Heart right ventricle (tissue), 16 donors: ENCODE results near the gene PIK3R1. TPM values are rescaled to one million over a fixed set of nuclear protein-coding genes. Genes with fewer than 3 reads are reported as not detected.
A peak's percentile ranks its signal among the peaks of the same experiment; 100 is the strongest.

ENCODE experiments used
- ATAC-seq, 8 donors: fragments of 200-7000 bp; cut with Tn5 transposase; one replicate each; pipeline ENCODE4 v1.9.1; 2020; ENCODE audit warnings: mild to moderate bottlenecking in 8 of 8, moderate library complexity in 8 of 8, moderate number of reproducible peaks in 1 of 8
- DNase-seq, 2 donors: peaks; one replicate each; pipeline ENCODE4 v3.0.0-alpha.2; 2020
- H3K27ac ChIP-seq, 10 donors: fragments of 200-600 bp; sonication (generic) in 2 of 10; one replicate each; pipeline versions ENCODE4 v1.5.0 to v1.8.0; 2020 to 2022; ENCODE audit warnings: mild to moderate bottlenecking in 3 of 10
- H3K27me3 ChIP-seq, 7 donors: fragments of 200-600 bp; one replicate each; pipeline ENCODE4 v1.8.0; 2021 to 2022; ENCODE audit warnings: mild to moderate bottlenecking in 2 of 7
- H3K36me3 ChIP-seq, 9 donors: fragments of 200-600 bp; sonication (generic) in 1 of 9; one replicate each; pipeline versions ENCODE4 v1.5.0 to v1.8.0; 2020 to 2022; ENCODE audit warnings: mild to moderate bottlenecking in 2 of 9
- H3K4me1 ChIP-seq, 9 donors: fragments of 200-600 bp; sonication (generic) in 1 of 9; one replicate each; pipeline versions ENCODE4 v1.5.0 to v1.8.0; 2020 to 2022; ENCODE audit warnings: mild to moderate bottlenecking in 4 of 9
- H3K4me3 ChIP-seq, 10 donors: fragments of 200-600 bp; sonication (generic) in 2 of 10; one replicate each; pipeline versions ENCODE4 v1.5.0 to v1.8.0; 2020 to 2022; ENCODE audit warnings: mild to moderate bottlenecking in 7 of 10, moderate library complexity in 2 of 10
- H3K9me3 ChIP-seq, 11 donors: fragments of 200-600 bp in 10 of 11; sonication (generic) in 2 of 11; one replicate each; pipeline versions ENCODE4 v1.5.0 to v1.8.0; 2013 to 2022; ENCODE audit warnings: mild to moderate bottlenecking in 2 of 11, control low read depth in 1 of 11, moderate library complexity in 1 of 11
- WGBS, 2 donors: extraction: QIAGEN DNeasy Blood & Tissue Kit; methylation state at CpG; one replicate each; pipeline ENCODE4 v1.1.7; 2013; ENCODE audit warnings: inconsistent platforms in 1 of 2; 5-methylcytosine and 5-hydroxymethylcytosine counted together
- intact Hi-C, 10 donors: fragments of 100-400 bp; cut with DNase I; formaldehyde crosslinking; loops; one replicate each; pipeline versions ENCODE4 v1.11.1 to v1.14.2; 2022
- polyA plus RNA-seq, 2 donors: library from polyadenylated mRNA; stranded (reverse); fragments of 200-250 nt; gene quantifications; one replicate each; pipeline ENCODE4 v1.2.3, GENCODE V29; 2013
- total RNA-seq, 10 donors: library from RNA; stranded (reverse); fragmentation: NEBNext Ultra II Directional in 3 of 10; extraction: Animal tissue kit (Norgen Biotek cat#: 25700) in 3 of 10; gene quantifications; one replicate each; pipeline versions ENCODE4 v1.2.1 to v1.2.4, GENCODE V29; 2021 to 2023
- TF ChIP-seq, protein P1 (sequence below), 9 donors: fragments of 200-600 bp; sonication (generic) in 2 of 9; IDR thresholded peaks; one replicate each; pipeline versions ENCODE4 v1.5.0 to v1.8.0; 2021 to 2022; ENCODE audit warnings: antibody characterized with exemption in 9 of 9, mild to moderate bottlenecking in 5 of 9, moderate library complexity in 1 of 9
- donor health status: Arrhythmogenic right ventricular cardiomyopathy.
- donor health status: ischemic (EF 13 %, LVEDD 7.1; RV severe dilation, severe dysfunction).
- donor health status: healthy with polysubstance abuse.
- donor health status: DM: no; HTN: yes; CAD: no.
- donor health status: DM: no; HTN: no; CAD: no.
- donor health status: ischemic (EF 25% LVEDD 6.9; RV normal size, moderate dysfunction).
- donor health status: ischemic (EF 25% LVEDD 5.7; RV mildly dilated, moderate dysfunction).
- donor health status: healthy.
- donor health status: DM: yes; HTN: yes; CAD: no.
- donor health status: Ischemic cardiomyopathy.
- donor health status: ischemic (EF 35%, LVEDD 5.7; RV mildly dilated, moderate dysfunction).
- donor health status: nonischemic (EF 11% LVEDD 7.7; RV severe dilation, severe dysfunction).
- donor health status: DM: yes; HTN: yes; CAD: no.
- donor health status: PGD.
- donor health status: ischemic (EF 29% LVEDD 5.4; RV normal size, mild dysfunction).
- donor health status: nonischemic (EF 23%, LVEDD 6.1; RV moderate dilation, normal function).

The PIK3R1 gene
- total and polyA plus RNA-seq, 12 donors, result 12.2 to 269 (median 125) TPM

DNA sequence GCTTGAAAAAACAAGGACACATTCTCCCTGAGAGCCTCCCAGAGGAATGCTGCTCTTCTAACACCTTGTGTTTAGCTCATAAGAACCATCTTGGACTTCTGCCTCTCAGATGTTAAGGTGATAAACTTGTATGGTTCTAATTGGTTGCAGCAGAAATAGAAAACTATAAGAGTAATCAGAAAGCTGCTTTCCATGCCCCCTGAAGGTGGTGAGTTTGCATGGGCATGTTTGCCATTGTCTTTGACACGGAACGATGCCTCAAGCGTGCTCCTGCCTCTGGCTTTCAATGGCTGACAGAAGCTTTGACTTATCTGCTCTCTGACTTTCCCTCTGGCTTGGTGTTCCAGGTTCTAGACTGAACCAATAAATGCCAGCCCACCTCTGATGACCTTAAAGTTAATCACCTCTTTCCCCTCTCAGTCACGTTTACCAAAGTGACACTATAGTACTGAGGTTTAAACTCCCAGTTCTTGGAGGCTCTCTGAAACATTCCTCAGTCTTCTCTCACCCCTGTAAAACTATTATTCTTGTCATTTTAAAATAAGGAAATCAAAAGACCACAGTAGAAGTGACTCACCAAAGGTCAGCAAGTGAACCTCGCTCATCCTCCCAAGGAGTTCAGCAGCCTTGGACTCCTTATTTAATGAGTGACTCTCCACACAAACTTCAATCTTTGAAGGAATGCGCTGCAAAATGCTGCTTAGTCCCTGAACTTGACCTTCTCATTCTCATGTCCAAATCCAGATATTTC, 103.6 kb downstream of the PIK3R1 start:
- intact Hi-C loops, result no loop called here
- WGBS, 2 donors, result 87 to 91% methylated on average over 6 of the region's 6 CpGs
- H3K4me3 ChIP-seq, result no peak overlapping the region
- ATAC-seq, result no peak
- TF ChIP-seq, protein P1, sequence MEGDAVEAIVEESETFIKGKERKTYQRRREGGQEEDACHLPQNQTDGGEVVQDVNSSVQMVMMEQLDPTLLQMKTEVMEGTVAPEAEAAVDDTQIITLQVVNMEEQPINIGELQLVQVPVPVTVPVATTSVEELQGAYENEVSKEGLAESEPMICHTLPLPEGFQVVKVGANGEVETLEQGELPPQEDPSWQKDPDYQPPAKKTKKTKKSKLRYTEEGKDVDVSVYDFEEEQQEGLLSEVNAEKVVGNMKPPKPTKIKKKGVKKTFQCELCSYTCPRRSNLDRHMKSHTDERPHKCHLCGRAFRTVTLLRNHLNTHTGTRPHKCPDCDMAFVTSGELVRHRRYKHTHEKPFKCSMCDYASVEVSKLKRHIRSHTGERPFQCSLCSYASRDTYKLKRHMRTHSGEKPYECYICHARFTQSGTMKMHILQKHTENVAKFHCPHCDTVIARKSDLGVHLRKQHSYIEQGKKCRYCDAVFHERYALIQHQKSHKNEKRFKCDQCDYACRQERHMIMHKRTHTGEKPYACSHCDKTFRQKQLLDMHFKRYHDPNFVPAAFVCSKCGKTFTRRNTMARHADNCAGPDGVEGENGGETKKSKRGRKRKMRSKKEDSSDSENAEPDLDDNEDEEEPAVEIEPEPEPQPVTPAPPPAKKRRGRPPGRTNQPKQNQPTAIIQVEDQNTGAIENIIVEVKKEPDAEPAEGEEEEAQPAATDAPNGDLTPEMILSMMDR (IDR thresholded peaks at IDR 0.05), result no peak
- no peak for DNase-seq
- H3K4me1 ChIP-seq, result peaks cover 0 to 13% (median 0%) of the 10 kb centered on the region in 9 donors
- H3K9me3 ChIP-seq, result peaks cover 0 to 5% (median 0%) of the 10 kb centered on the region in 11 donors
- H3K27ac ChIP-seq, result no peak overlapping the region
- no peaks in the 10 kb centered on the region for H3K27me3 ChIP-seq
- no peaks in the 10 kb centered on the region for H3K36me3 ChIP-seq

DNA sequence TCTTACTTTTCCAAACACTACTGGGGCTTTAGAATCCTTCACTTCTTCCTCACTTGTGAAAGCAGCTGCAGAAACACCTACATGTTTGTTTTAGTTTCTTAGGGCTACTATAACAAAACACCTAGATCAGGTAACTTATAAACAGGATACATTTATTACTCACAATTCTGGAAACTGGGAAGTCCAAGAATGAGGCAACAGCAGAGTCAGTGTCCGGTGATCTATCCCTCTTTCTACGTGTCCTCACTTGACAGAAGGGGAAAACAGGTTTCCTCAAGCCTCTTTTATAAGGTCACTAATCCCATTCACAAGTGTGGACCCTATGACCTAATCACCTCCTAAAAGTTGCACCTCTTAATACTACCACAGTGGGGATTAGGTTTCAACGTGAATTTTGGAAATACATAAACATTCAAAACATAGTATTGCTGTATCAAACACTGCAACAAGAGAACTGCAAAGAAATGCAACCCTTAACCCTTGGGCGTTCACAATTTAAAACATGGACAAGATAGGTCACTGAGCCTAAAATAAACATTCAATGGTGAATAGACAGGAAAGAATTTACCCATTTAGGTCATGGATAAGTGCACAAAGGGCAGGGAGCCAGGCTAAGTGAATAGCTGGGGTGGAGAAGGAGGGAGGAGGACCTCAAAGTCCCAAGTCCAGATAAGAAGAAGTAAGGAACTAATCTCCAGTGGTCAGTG, 104.3 kb downstream of the PIK3R1 start:
- 78 to 80% methylated on average over 4 of the region's 4 CpGs for WGBS, 2 donors

GRCh38 chr5:68320413-68320986, 104.9 kb downstream of the PIK3R1 start:
- intact Hi-C loops, result no loop called here
- H3K4me3 ChIP-seq, result no peak overlapping the region
- no peaks in the 10 kb centered on the region for H3K27me3 ChIP-seq
- TF ChIP-seq, protein P1 (IDR thresholded peaks at IDR 0.05), result no peak
- H3K9me3 ChIP-seq, result peaks cover 0 to 5% (median 0%) of the 10 kb centered on the region in 11 donors
- no peak overlapping the region for H3K27ac ChIP-seq
- H3K36me3 ChIP-seq, result no peaks in the 10 kb centered on the region
- H3K4me1 ChIP-seq, result peaks cover 0 to 13% (median 0%) of the 10 kb centered on the region in 9 donors
- ATAC-seq (peak in 2 of 8 donors; percentile 30 to 35), DNase-seq (no peak)
- 79 to 83% methylated on average over 5 of the region's 5 CpGs for WGBS, 2 donors

More for the DNA sequence above, 104.3 kb downstream of the PIK3R1 start:
- intact Hi-C loops, result no loop called here
- Histone ChIP-seq H3K27ac (no peak overlapping the region), H3K4me3 (no peak overlapping the region), H3K4me1 (peaks cover 0 to 13% (median 0%) of the 10 kb centered on the region in 9 donors), H3K36me3 (no peaks in the 10 kb centered on the region), H3K9me3 (peaks cover 0 to 5% (median 0%) of the 10 kb centered on the region in 11 donors), H3K27me3 (no peaks in the 10 kb centered on the region)
- no peak for DNase-seq
- TF ChIP-seq, protein P1 (IDR thresholded peaks at IDR 0.05), result no peak
- ATAC-seq, result peak in 3 of 8 donors; percentile 41 to 74 (median 58)

- TF ChIP-seq, protein P1 (IDR thresholded peaks at IDR 0.05), result no peak
- Histone ChIP-seq H3K36me3 (no peaks in the 10 kb centered on the region), H3K4me1 (peaks cover 0 to 20% (median 0%) of the 10 kb centered on the region in 9 donors), H3K4me3 (no peak overlapping the region), H3K9me3 (no peaks in the 10 kb centered on the region), H3K27me3 (no peaks in the 10 kb centered on the region), H3K27ac (no peak overlapping the region)
- WGBS, 2 donors, result 85 to 87% methylated on average over 1 of the region's 1 CpG
- ATAC-seq (no peak), DNase-seq (no peak)
- intact Hi-C loops, result no loop called here
Measured at GRCh38 chr5:68325065-68325580, 109.6 kb downstream of the PIK3R1 start.
